Measurements from ENCODE around the gene GRIK1. TPM values are rescaled to one million over a fixed set of nuclear protein-coding genes. Genes with fewer than 3 reads are reported as not detected.

Gene GRIK1
- total and polyA plus RNA-seq, 2 experiments from 2014 or later: not detected

GRCh38 chr21:29673096-29673610 lies 266.6 kb downstream of the GRIK1 start:
- DNase-seq: no peak
- H3K9me3 ChIP-seq (ENCODE audit: low read depth): no peaks in the 10 kb centered on the region
- H3K27ac ChIP-seq: no peak overlapping the region
- no peaks in the 10 kb centered on the region for H4K20me1 ChIP-seq (ENCODE audit: insufficient read depth)
- H3K9me2 ChIP-seq (ENCODE audit: insufficient read depth): no peaks in the 10 kb centered on the region
- H3K79me2 ChIP-seq (ENCODE audit: insufficient read depth): no peaks in the 10 kb centered on the region
- in situ Hi-C loops (cut with MboI): no loop called here
- no peak overlapping the region for H3K4me2 ChIP-seq (ENCODE audit: unreplicated experiment)
- 43 to 49% methylated on average over 6 of the region's 6 CpGs for WGBS, 2 experiments (ENCODE audit: low coverage in 1 of 2, low lambda C conversion rate in 2 of 2, missing lambda C conversion rate in 2 of 2)
- H3K4me3 ChIP-seq: no peak overlapping the region
- H3K27me3 ChIP-seq (replicated peaks; ENCODE audit: insufficient read depth): peaks cover 13% of the 10 kb centered on the region; the same call in 1 of the 2 replicates
- no peak for TF ChIP-seq EZH2phosphoT487 (IDR thresholded peaks at IDR 0.05; ENCODE audit: insufficient read depth, low read depth)
- no peak for TF ChIP-seq EZH2 (IDR thresholded peaks at IDR 0.05; ENCODE audit: insufficient read depth, poor library complexity, severe bottlenecking)
- H3K36me3 ChIP-seq (ENCODE audit: low read depth): no peaks in the 10 kb centered on the region
- H3F3A ChIP-seq (ENCODE audit: insufficient read depth): no peaks in the 10 kb centered on the region
- no peak overlapping the region for H2AFZ ChIP-seq
- H3K4me1 ChIP-seq (ENCODE audit: insufficient read depth): no peaks in the 10 kb centered on the region
- no peak overlapping the region for H3K9ac ChIP-seq

GRCh38 chr21:29671728-29672127 lies 268.1 kb downstream of the GRIK1 start:
- Histone ChIP-seq H3K36me3 (ENCODE audit: low read depth) (no peaks in the 10 kb centered on the region), H3K27me3 (replicated peaks; ENCODE audit: insufficient read depth) (peaks cover 11% of the 10 kb centered on the region), H3K4me3 (no peak overlapping the region), H3K27ac (no peak overlapping the region), H3K9me2 (ENCODE audit: insufficient read depth) (no peaks in the 10 kb centered on the region), H2AFZ (no peak overlapping the region), H3F3A (ENCODE audit: insufficient read depth) (no peaks in the 10 kb centered on the region), H3K9ac (no peak overlapping the region), H3K4me1 (ENCODE audit: insufficient read depth) (no peaks in the 10 kb centered on the region), H3K79me2 (ENCODE audit: insufficient read depth) (no peaks in the 10 kb centered on the region), H3K9me3 (ENCODE audit: low read depth) (no peaks in the 10 kb centered on the region), H4K20me1 (ENCODE audit: insufficient read depth) (no peaks in the 10 kb centered on the region), H3K4me2 (ENCODE audit: unreplicated experiment) (no peak overlapping the region)
- WGBS, 2 experiments (ENCODE audit: low coverage in 1 of 2, low lambda C conversion rate in 2 of 2, missing lambda C conversion rate in 2 of 2): 45 to 46% methylated on average over 4 of the region's 4 CpGs
- in situ Hi-C loops (cut with MboI): no loop called here
- DNase-seq: no peak
- TF ChIP-seq EZH2phosphoT487 (IDR thresholded peaks at IDR 0.05; ENCODE audit: insufficient read depth, low read depth) (no peak), EZH2 (IDR thresholded peaks at IDR 0.05; ENCODE audit: insufficient read depth, poor library complexity, severe bottlenecking) (no peak)

DNA sequence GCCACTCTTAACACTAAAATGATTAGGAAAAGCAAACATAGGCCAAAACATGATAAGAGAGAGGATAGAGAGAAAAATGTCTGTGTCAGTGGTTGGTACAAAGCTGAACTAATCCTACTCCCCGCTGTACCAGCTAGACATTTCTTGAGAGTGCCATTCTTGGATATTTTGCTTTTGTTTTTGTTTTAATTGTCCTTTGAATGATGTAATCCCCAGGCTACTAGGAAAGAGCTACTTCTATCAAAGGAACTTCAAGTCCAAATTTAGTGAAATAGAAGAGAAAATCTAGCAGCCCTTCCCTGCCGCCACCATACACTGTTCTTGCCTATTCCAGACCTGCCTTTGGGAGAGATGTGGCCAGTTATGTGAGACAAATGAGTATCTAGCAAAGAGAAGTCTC lies 269.6 kb downstream of the GRIK1 start:
- Histone ChIP-seq H3K4me1 (ENCODE audit: insufficient read depth) (no peaks in the 10 kb centered on the region), H3K9me3 (ENCODE audit: low read depth) (no peaks in the 10 kb centered on the region), H3K9me2 (ENCODE audit: insufficient read depth) (no peaks in the 10 kb centered on the region), H3K27ac (no peak overlapping the region), H3F3A (ENCODE audit: insufficient read depth) (no peaks in the 10 kb centered on the region), H3K36me3 (ENCODE audit: low read depth) (no peaks in the 10 kb centered on the region), H3K79me2 (ENCODE audit: insufficient read depth) (no peaks in the 10 kb centered on the region), H2AFZ (no peak overlapping the region), H3K27me3 (replicated peaks; ENCODE audit: insufficient read depth) (peaks cover 11% of the 10 kb centered on the region), H4K20me1 (ENCODE audit: insufficient read depth) (no peaks in the 10 kb centered on the region), H3K4me3 (no peak overlapping the region), H3K9ac (no peak overlapping the region), H3K4me2 (ENCODE audit: unreplicated experiment) (no peak overlapping the region)
- 86 to 87% methylated on average over 2 of the region's 2 CpGs for WGBS, 2 experiments (ENCODE audit: low coverage in 1 of 2, low lambda C conversion rate in 2 of 2, missing lambda C conversion rate in 2 of 2)
- DNase-seq: no peak
- in situ Hi-C loops (cut with MboI): no loop called here
- TF ChIP-seq EZH2 (IDR thresholded peaks at IDR 0.05; ENCODE audit: insufficient read depth, poor library complexity, severe bottlenecking) (no peak), EZH2phosphoT487 (IDR thresholded peaks at IDR 0.05; ENCODE audit: insufficient read depth, low read depth) (no peak)

DNA sequence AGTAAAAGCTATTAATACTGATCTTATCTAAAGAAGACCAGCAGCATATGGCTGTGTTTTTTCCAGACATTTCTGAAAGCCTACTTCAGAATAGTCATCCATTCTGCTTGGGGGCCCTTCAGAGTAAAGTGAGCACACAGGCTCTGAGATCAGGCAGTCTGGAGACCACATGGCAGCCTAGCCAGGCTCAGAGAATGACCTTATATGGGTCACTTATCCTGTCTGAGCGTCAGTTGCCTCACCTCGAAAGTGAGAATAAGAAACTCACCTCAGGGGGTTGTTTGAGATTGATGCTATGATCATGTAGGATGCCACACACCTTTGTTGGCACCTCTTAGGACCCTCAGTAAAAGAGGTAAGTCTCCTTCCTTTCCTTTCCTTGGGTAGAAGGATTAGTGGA lies 270.4 kb downstream of the GRIK1 start:
- H3K9me3 ChIP-seq (ENCODE audit: low read depth): no peaks in the 10 kb centered on the region
- H3F3A ChIP-seq (ENCODE audit: insufficient read depth): no peaks in the 10 kb centered on the region
- no peaks in the 10 kb centered on the region for H3K79me2 ChIP-seq (ENCODE audit: insufficient read depth)
- in situ Hi-C loops (cut with MboI): no loop called here
- H3K4me1 ChIP-seq (ENCODE audit: insufficient read depth): no peaks in the 10 kb centered on the region
- TF ChIP-seq EZH2 (IDR thresholded peaks at IDR 0.05; ENCODE audit: insufficient read depth, poor library complexity, severe bottlenecking) (no peak), EZH2phosphoT487 (IDR thresholded peaks at IDR 0.05; ENCODE audit: insufficient read depth, low read depth) (no peak)
- no peak overlapping the region for H2AFZ ChIP-seq
- 68 to 77% methylated on average over 2 of the region's 2 CpGs for WGBS, 2 experiments (ENCODE audit: low coverage in 1 of 2, low lambda C conversion rate in 2 of 2, missing lambda C conversion rate in 2 of 2)
- no peaks in the 10 kb centered on the region for H4K20me1 ChIP-seq (ENCODE audit: insufficient read depth)
- H3K9me2 ChIP-seq (ENCODE audit: insufficient read depth): no peaks in the 10 kb centered on the region
- no peak for DNase-seq
- no peaks in the 10 kb centered on the region for H3K36me3 ChIP-seq (ENCODE audit: low read depth)
- H3K4me2 ChIP-seq (ENCODE audit: unreplicated experiment): no peak overlapping the region
- no peak overlapping the region for H3K9ac ChIP-seq
- peaks cover 11% of the 10 kb centered on the region for H3K27me3 ChIP-seq (replicated peaks; ENCODE audit: insufficient read depth)
- no peak overlapping the region for H3K27ac ChIP-seq
- no peak overlapping the region for H3K4me3 ChIP-seq

DNA sequence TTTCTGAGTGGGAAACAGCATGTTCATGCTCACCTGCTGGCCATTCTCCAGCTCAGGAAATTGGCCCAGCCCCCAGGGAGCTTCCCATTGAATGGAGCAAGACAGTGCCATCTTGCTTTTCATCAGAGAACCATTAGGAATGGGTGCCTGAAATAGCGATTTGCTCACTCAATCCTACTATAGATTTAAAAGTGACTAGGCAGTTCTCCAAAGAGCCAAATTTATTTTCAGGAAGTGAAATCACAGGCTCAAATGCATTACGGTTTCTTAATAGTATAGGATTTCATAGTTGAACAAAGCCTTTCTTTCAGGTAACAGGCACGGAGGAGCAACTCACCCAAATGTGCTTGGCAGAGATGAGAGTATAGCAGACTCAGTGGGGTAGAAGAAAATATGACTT lies 272.1 kb downstream of the GRIK1 start:
- in situ Hi-C loops (cut with MboI): no loop called here
- Histone ChIP-seq H3K4me3 (no peak overlapping the region), H3K9me3 (ENCODE audit: low read depth) (no peaks in the 10 kb centered on the region), H3K36me3 (ENCODE audit: low read depth) (no peaks in the 10 kb centered on the region), H3K79me2 (ENCODE audit: insufficient read depth) (no peaks in the 10 kb centered on the region), H3F3A (ENCODE audit: insufficient read depth) (no peaks in the 10 kb centered on the region), H3K9me2 (ENCODE audit: insufficient read depth) (no peaks in the 10 kb centered on the region), H3K27ac (no peak overlapping the region), H2AFZ (no peak overlapping the region), H4K20me1 (ENCODE audit: insufficient read depth) (no peaks in the 10 kb centered on the region), H3K9ac (no peak overlapping the region), H3K4me2 (ENCODE audit: unreplicated experiment) (no peak overlapping the region), H3K27me3 (replicated peaks; ENCODE audit: insufficient read depth) (peaks cover 4% of the 10 kb centered on the region), H3K4me1 (ENCODE audit: insufficient read depth) (no peaks in the 10 kb centered on the region)
- no peak for DNase-seq
- 94 to 95% methylated on average over 3 of the region's 3 CpGs for WGBS, 2 experiments (ENCODE audit: low coverage in 1 of 2, low lambda C conversion rate in 2 of 2, missing lambda C conversion rate in 2 of 2)
- TF ChIP-seq EZH2phosphoT487 (IDR thresholded peaks at IDR 0.05; ENCODE audit: insufficient read depth, low read depth) (no peak), EZH2 (IDR thresholded peaks at IDR 0.05; ENCODE audit: insufficient read depth, poor library complexity, severe bottlenecking) (no peak)
